GM12873 (cell line): ENCODE data around the gene ITPKC.

Experiments used
- TF ChIP-seq, protein P1 (sequence below): IDR thresholded peaks from 2 replicates; pipeline ENCODE4 v1.5.1; 2012; ENCODE audit warnings: low read depth, mild to moderate bottlenecking, moderate library complexity, low read length, control low read depth; ENCODE audit not compliant: insufficient read depth; ENCODE audit errors: missing control alignments

The ITPKC gene

DNA sequence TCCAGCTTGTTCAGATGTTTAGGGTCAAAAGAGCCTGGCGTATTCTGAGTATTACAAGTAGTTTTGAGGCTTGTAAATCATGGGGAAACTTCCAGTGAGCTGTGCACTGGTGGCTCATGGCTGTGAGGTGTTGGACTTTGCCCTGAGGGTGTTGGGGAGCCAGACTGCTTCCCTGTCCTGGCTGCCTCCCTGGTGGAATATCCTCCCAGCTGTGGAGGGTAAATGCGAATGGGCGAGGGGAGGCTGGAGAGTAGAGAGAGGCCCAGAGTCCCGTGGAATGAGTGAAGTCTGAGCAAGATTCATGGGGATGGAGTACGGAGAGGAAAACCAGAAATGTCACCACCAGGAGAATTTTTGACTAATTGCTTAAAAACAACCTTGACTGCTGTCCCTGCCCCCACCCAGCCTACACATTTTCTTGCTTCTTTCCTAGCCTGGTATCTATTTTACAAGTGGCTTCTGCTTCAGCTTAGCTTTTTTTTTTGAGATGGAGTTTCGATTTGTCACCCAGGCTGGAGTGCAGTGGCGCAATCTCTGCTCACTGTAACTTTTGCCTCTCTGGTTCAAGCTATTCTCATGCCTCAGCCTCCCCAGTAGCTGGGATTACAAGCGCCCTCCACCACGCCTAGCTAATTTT is 37.8 kb downstream of the ITPKC start:
- TF ChIP-seq, protein P1, sequence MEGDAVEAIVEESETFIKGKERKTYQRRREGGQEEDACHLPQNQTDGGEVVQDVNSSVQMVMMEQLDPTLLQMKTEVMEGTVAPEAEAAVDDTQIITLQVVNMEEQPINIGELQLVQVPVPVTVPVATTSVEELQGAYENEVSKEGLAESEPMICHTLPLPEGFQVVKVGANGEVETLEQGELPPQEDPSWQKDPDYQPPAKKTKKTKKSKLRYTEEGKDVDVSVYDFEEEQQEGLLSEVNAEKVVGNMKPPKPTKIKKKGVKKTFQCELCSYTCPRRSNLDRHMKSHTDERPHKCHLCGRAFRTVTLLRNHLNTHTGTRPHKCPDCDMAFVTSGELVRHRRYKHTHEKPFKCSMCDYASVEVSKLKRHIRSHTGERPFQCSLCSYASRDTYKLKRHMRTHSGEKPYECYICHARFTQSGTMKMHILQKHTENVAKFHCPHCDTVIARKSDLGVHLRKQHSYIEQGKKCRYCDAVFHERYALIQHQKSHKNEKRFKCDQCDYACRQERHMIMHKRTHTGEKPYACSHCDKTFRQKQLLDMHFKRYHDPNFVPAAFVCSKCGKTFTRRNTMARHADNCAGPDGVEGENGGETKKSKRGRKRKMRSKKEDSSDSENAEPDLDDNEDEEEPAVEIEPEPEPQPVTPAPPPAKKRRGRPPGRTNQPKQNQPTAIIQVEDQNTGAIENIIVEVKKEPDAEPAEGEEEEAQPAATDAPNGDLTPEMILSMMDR: no peak

DNA sequence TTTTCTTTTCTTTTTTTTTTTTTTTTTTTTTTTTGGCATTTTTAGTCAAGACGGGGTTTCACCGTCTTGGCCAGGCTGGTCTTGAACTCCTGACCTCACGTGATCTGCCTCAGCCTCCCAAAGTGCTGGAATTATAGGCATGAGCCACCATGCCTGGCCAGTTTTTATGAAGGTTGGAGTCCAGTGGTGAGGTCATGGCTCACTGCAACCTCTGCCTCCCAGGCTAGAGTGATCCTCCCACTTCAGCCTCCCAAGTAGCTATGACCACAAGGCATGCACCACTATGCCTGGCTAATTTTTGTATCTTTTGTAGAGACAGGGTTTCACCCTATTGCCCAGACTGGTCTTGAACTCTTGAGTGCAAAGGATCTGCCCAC is 38.3 kb downstream of the ITPKC start:
- TF ChIP-seq, protein P1: no peak

DNA sequence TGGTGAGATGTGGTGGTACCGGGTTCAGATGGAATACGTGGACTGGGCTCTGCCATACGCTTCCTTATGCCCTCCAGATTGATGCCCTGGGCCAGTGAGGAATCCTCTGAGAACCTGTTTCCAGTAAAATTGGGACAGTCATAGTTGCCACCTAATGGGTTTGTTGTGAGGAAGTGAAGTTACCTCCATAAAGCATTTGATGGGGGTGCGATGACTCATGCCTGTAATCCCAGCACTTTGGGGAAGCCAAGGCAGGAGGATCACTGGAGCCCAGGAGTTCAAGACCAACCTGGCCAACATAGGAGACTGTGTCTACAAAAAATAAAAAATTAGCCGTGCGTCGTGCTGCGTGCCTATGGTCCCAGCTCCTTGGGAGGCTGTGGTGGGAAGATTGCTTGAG is 38.9 kb downstream of the ITPKC start:
- TF ChIP-seq, protein P1: no peak

DNA sequence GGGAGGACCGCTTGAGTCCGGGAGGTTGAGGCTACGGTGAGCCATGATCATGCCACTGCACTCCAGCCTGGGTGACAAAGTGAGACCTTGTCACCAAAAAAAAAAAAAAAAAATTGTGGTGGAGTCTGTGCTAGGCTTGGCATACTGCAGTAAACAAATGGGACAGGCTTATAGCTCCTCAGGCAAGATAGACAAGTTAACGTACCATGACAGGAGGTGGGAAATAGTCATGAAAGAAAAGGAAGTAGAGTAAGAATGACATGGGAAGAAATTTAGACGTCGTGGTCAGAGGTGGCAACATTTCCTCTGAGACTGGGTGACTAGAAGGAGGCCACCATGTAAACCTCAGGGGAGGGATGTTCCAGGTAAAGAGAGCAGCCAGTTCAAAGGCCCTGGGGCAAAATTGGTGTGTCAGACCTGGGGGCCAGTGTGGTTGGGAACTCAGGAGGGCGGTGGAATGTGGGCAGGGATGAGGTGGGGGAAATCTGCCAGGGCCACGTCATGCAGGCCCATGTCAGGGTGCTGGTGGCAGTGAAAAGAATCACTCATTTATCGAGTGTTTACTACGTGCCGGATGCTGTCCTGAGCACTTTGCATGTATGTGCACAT is 39.7 kb downstream of the ITPKC start:
- TF ChIP-seq, protein P1: no peak

DNA sequence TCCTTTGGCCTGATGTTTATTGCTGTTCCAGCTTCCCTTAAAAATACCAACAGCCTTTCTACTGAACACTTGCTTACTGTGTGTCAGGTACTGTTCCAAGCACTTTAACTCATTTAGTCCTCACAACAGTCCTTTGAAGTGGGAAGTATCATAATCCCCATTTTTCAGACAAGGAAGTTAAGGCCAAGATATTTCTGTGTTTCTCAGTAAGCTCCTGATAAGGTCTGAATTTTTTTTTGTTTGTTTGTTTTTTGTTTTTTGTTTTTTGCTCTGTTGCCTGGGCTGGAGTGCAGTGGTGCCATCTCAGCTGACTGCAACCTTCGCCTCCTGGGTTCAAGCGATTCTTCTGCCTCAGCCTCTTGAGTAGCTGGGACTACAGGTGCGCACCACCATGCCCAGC is 41.6 kb downstream of the ITPKC start:
- TF ChIP-seq, protein P1: no peak

DNA sequence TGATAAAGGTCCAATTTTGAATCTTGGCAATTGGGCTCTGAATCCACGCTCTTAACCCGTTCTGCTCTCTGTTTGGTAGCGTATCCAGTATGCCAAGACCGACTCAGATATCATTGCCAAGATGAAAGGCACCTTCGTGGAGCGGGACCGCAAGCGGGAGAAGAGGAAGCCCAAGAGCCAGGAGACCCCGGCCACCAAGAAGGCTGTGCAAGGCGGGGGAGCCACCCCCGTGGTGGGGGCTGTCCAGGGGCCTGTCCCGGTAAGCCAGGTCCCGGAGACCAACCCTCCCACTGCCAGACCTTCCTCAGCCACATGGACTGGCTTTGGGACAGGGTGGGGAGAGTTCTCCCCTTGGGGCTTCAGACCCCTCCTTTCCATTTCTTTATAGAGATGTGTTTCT is 42.4 kb downstream of the ITPKC start:
- TF ChIP-seq, protein P1: no peak

DNA sequence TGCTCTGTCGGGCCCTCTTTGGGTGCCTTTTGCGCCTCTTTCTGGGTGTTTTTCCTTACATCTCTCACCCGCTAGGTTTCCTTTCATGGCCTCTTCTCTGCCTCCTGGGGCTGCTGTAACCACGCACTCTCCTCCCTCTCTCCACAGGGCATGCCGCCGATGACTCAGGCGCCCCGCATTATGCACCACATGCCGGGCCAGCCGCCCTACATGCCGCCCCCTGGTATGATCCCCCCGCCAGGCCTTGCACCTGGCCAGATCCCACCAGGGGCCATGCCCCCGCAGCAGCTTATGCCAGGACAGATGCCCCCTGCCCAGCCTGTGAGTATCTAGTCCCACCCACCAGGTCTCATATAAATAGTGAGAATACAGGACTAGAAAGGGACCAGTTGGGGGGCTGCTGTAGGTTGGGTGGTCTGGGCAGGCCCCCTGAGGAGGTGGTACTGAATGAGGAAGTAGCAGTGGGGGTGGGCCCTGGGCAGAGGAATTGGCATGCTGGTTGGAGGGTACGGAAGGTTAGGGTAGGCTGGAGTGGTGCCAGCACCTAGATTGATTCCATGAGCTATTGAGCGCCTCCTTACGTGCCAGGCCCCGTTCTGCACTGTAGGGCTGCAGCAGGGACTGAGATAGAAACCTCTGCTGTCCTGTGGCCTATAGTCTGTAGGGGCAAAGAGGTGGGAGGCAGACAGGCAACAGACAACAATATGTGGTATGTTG is 46.0 kb downstream of the ITPKC start:
- TF ChIP-seq, protein P1: no peak
